Endothelial cell (in vitro differentiated cells): ENCODE measurements around the gene NREP. TPM values are rescaled to one million over a fixed set of nuclear protein-coding genes. Genes with fewer than 3 reads are reported as not detected.

Source experiments
- DNase-seq: peaks from one replicate; pipeline ENCODE4 v3.0.0; 2021; ENCODE audit warnings: low spot score
- H3K27ac Mint-ChIP-seq: one replicate; pipeline ENCODE4 v1.8.0; 2021; ENCODE audit warnings: mixed read lengths, inconsistent platforms; ENCODE audit not compliant: unreplicated experiment
- H3K27me3 Mint-ChIP-seq: one replicate; pipeline ENCODE4 v1.8.0; 2021; ENCODE audit warnings: mild to moderate bottlenecking, moderate library complexity, mixed read lengths, inconsistent platforms; ENCODE audit not compliant: unreplicated experiment
- H3K36me3 Mint-ChIP-seq: one replicate; pipeline ENCODE4 v1.8.0; 2021; ENCODE audit warnings: mild to moderate bottlenecking, low read depth, mixed read lengths, inconsistent platforms; ENCODE audit not compliant: unreplicated experiment
- H3K4me1 Mint-ChIP-seq: one replicate; pipeline ENCODE4 v1.8.0; 2021; ENCODE audit warnings: mild to moderate bottlenecking, mixed read lengths, inconsistent platforms; ENCODE audit not compliant: unreplicated experiment
- H3K4me3 Mint-ChIP-seq: one replicate; pipeline ENCODE4 v1.8.0; 2021; ENCODE audit warnings: mild to moderate bottlenecking, mixed read lengths, inconsistent platforms; ENCODE audit not compliant: unreplicated experiment
- H3K9me3 Mint-ChIP-seq: one replicate; pipeline ENCODE4 v1.8.0; 2021; ENCODE audit warnings: mixed read lengths, inconsistent platforms; ENCODE audit not compliant: unreplicated experiment
- total RNA-seq: library from RNA; stranded (reverse); fragmentation: NEBNext Ultra II Directional; extraction: Animal tissue kit (Norgen Biotek cat#: 25700); gene quantifications from one replicate; pipeline ENCODE4 v1.2.1, GENCODE V29; 2021; ENCODE audit not compliant: unreplicated experiment
- TF ChIP-seq, protein P1 (sequence below): fragments of 200-600 bp; sonication (generic); IDR thresholded peaks from one replicate; pipeline ENCODE4 v1.5.0; 2021; ENCODE audit warnings: antibody characterized with exemption; ENCODE audit not compliant: unreplicated experiment

Gene NREP
- total RNA-seq, 1 donor from 2014 or later, result 218 TPM

DNA sequence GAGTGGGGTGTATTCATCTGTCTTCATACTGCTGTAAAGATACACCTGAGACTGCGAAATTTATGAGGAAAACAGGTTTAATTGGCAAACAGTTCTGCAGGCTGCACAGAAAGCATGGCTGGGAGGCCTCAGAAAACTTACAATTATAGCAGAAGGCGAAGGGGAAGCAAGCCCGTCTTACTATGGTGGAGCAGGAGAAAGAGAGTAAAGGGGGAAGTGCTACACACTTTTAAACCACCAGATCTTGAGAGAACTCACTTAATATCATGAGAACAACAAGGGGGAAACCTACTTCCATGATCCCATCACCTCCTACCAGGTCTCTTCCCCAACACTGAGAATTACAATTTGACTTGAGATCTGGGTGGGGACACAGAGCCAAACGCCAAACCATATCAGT, 12.5 kb upstream of the NREP start:
- Mint-ChIP-seq H3K4me3 (no peak overlapping the region), H3K4me1 (no peaks in the 10 kb centered on the region), H3K9me3 (no peaks in the 10 kb centered on the region), H3K27ac (no peak overlapping the region), H3K27me3 (no peaks in the 10 kb centered on the region), H3K36me3 (no peaks in the 10 kb centered on the region)
- TF ChIP-seq, protein P1, sequence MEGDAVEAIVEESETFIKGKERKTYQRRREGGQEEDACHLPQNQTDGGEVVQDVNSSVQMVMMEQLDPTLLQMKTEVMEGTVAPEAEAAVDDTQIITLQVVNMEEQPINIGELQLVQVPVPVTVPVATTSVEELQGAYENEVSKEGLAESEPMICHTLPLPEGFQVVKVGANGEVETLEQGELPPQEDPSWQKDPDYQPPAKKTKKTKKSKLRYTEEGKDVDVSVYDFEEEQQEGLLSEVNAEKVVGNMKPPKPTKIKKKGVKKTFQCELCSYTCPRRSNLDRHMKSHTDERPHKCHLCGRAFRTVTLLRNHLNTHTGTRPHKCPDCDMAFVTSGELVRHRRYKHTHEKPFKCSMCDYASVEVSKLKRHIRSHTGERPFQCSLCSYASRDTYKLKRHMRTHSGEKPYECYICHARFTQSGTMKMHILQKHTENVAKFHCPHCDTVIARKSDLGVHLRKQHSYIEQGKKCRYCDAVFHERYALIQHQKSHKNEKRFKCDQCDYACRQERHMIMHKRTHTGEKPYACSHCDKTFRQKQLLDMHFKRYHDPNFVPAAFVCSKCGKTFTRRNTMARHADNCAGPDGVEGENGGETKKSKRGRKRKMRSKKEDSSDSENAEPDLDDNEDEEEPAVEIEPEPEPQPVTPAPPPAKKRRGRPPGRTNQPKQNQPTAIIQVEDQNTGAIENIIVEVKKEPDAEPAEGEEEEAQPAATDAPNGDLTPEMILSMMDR, result no peak
- DNase-seq, result no peak

DNA sequence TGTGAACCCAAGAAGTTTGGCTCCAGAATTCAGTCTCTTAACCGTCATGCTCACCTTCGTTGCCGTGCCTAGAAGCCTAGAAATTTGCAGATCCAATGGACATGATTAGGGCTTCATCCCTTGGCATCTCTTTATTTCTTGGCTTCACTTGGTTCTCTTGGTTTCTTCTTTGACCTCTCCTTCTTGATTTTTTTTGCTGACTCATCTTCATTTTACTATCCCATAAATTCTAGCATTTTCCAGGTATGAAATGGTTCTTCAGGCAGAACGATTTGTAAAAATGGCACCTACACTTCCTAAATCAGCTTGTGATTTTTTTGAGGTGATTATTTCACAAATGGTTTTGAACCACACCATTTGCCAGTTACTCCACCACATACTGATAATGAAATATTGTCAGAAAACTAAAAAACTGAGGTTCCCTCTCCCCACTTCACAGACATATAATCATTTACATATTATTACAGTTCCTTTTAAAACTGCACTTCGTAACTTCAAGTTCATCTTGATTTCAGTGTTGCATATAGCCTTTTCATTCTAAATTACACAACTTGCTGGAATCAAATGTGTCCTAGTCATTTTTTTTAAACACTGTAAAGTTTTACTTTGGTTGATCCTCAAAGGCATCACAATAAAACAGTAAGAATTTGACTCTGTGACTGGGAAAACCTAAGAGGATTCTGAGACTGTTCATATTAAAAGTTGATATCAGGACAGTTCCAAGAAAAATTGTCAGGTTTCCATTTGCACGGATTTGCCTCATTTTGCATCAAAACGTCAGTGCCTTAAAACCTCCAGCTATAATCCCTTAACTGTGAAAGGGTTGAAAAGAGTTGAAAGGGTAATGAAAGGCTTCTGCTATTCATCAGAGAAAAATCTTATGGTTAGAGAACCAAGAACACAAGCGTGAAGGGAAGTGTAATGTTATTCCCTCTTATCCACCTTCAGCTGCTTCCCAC, 8.9 kb upstream of the NREP start:
- no peak overlapping the region for H3K27ac Mint-ChIP-seq
- no peaks in the 10 kb centered on the region for H3K36me3 Mint-ChIP-seq
- no peaks in the 10 kb centered on the region for H3K9me3 Mint-ChIP-seq
- no peak overlapping the region for H3K4me3 Mint-ChIP-seq
- no peak for DNase-seq
- H3K27me3 Mint-ChIP-seq, result peaks cover 3% of the 10 kb centered on the region
- TF ChIP-seq, protein P1, result no peak
- peaks cover 30% of the 10 kb centered on the region for H3K4me1 Mint-ChIP-seq

DNA sequence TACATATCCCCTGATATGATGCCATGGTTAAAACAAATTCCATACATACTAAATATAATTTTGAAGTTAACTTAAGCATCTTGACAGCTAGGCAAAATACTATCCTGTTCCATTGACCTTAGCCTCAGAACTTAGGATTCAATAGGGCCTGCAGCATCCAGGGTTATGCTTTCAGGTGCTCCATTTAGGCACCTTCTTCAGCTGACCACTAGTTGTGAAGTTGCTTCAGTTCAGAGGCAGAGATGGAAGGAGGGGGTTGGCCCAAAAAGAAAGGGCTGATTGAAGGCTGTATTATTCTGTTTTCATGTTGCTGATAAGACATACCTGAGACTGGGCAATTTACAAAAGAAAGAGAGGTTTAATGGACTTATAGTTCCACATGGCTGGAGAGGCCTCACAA, 7.0 kb upstream of the NREP start:
- no peak overlapping the region for H3K27ac Mint-ChIP-seq
- peaks cover 37% of the 10 kb centered on the region for H3K4me1 Mint-ChIP-seq
- no peaks in the 10 kb centered on the region for H3K9me3 Mint-ChIP-seq
- H3K27me3 Mint-ChIP-seq, result peaks cover 3% of the 10 kb centered on the region
- DNase-seq, result no peak
- H3K4me3 Mint-ChIP-seq, result no peak overlapping the region
- TF ChIP-seq, protein P1, result no peak
- no peaks in the 10 kb centered on the region for H3K36me3 Mint-ChIP-seq

DNA sequence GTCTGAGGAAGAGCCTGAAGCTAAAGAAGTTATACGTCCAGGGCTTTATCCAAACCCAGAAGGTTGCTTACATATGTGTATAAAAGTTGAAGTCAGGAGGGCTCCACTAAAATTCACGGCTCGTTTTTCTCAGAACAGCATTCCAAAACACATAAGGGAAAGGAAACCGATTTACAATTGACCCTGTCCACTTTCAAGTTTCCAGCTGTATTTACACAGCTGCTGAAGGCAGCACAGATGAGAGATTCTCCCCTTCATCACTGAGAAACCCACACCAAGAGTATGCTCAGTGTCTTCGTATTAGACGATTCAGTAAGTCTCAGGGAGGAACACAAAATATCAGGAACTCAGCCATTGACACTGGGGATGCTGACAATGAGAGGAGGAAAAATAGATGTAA, 5.9 kb upstream of the NREP start:
- Mint-ChIP-seq H3K4me3 (no peak overlapping the region), H3K36me3 (peaks cover 4% of the 10 kb centered on the region), H3K27ac (peak overlapping the region; percentile 91), H3K27me3 (peaks cover 8% of the 10 kb centered on the region), H3K4me1 (peaks cover 40% of the 10 kb centered on the region), H3K9me3 (no peaks in the 10 kb centered on the region)
- TF ChIP-seq, protein P1, result no peak
- DNase-seq, result no peak

DNA sequence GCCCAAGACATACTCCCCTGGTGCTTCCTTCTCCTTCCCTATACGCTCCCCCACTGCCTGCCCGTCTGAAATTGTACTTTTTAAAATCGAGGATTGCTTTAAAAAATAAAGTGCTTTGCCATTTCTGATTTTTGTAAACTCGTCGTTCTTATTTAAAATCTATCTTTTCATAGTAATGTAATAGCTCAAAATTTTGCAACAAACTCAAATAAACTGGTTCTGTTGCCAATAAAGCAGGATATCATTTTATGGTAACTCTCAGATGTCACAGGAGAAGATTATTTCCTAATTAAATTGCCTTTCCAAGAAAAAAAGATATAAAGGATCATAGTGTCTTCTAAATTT, 1.3 kb upstream of the NREP start:
- Mint-ChIP-seq H3K9me3 (no peaks in the 10 kb centered on the region), H3K27ac (peak overlapping the region; percentile 96), H3K4me3 (peak overlapping the region; percentile 95), H3K4me1 (peaks cover 44% of the 10 kb centered on the region), H3K36me3 (peaks cover 9% of the 10 kb centered on the region), H3K27me3 (peaks cover 11% of the 10 kb centered on the region)
- TF ChIP-seq, protein P1, result no peak
- DNase-seq, result no peak
